K562 (cell line): ENCODE measurements around the gene NSRP1. TPM values are rescaled to one million over a fixed set of nuclear protein-coding genes. Genes with fewer than 3 reads are reported as not detected.

ENCODE experiments used
- ATF7 ChIP-seq: fragments of 450-650 bp; IDR thresholded peaks from 2 replicates; pipeline ENCODE4 v1.7.1; 2014; ENCODE audit warnings: mild to moderate bottlenecking, moderate library complexity
- CC2D1A ChIP-seq: fragments of 450-650 bp; IDR thresholded peaks from 2 replicates; pipeline ENCODE4 v1.6.1; 2017; ENCODE audit warnings: mild to moderate bottlenecking
- CEBPG ChIP-seq, 3 experiments: fragments of 200-800 bp in 1 of 3; sonication (Bioruptor generic) in 1 of 3; sonication (generic) in 1 of 3; formaldehyde crosslinking in 1 of 3; IDR thresholded peaks in 2 of 3; conservative IDR thresholded peaks in 1 of 3; 2 replicates each; pipeline versions ENCODE4 v1.6.1 to v1.8.0; 2016 to 2022; ENCODE audit warnings: missing compliant biosample characterization in 2 of 3, missing genetic modification characterization in 2 of 3, mild to moderate bottlenecking in 1 of 3, missing genetic modification reagents in 1 of 3
- CREB1 ChIP-seq, 2 experiments: sonication (generic) in 1 of 2; formaldehyde crosslinking in 1 of 2; IDR thresholded peaks; 2 replicates each; pipeline versions ENCODE4 v1.6.1 to v1.8.0; 2012 to 2022; ENCODE audit warnings: inconsistent platforms in 1 of 2, mild to moderate bottlenecking in 1 of 2, missing genetic modification reagents in 1 of 2, moderate library complexity in 1 of 2
- CREM ChIP-seq: IDR thresholded peaks from 2 replicates; pipeline ENCODE4 v1.6.1; 2014; ENCODE audit warnings: antibody characterized with exemption, low read depth
- HMGN3 ChIP-seq: IDR thresholded peaks from 2 replicates; pipeline ENCODE4 v1.6.1; 2011; ENCODE audit warnings: borderline replicate concordance, low read depth, mild to moderate bottlenecking, mixed read lengths, low read length; ENCODE audit not compliant: insufficient read length; ENCODE audit errors: extremely low read depth
- NEUROD1 ChIP-seq: fragments of 150-350 bp; IDR thresholded peaks from 2 replicates; pipeline ENCODE4 v1.6.1; 2014; ENCODE audit warnings: borderline replicate concordance, low read length, low read depth; ENCODE audit not compliant: partially characterized antibody
- NFE2 ChIP-seq: IDR thresholded peaks from 2 replicates; pipeline ENCODE4 v1.6.1; 2014; ENCODE audit warnings: antibody characterized with exemption, low read depth
- NR2C2 ChIP-seq, 2 experiments: fragments of 200-800 bp in 1 of 2; sonication (Bioruptor generic) in 1 of 2; sonication (generic) in 1 of 2; formaldehyde crosslinking in 1 of 2; IDR thresholded peaks; 2 replicates each; pipeline versions ENCODE4 v1.6.1 to v1.8.0; 2016 to 2022; ENCODE audit warnings: mild to moderate bottlenecking in 1 of 2, missing compliant biosample characterization in 1 of 2, missing genetic modification characterization in 1 of 2, missing genetic modification reagents in 1 of 2
- OTX1 ChIP-seq: fragments of 450-650 bp; formaldehyde crosslinking; IDR thresholded peaks from 2 replicates; pipeline ENCODE4 v1.4.0; 2022; ENCODE audit warnings: mild to moderate bottlenecking
- PCBP1 ChIP-seq: fragments of 200-400 bp; formaldehyde crosslinking; IDR thresholded peaks from 2 replicates; pipeline ENCODE4 v1.6.1; 2018; ENCODE audit warnings: mild to moderate bottlenecking, low read depth, low read length; ENCODE audit not compliant: poor library complexity, severe bottlenecking
- PHF21A ChIP-seq: fragments of 450-650 bp; IDR thresholded peaks from 2 replicates; pipeline ENCODE4 v1.6.1; 2017; ENCODE audit warnings: low read depth, borderline replicate concordance
- POLR2H ChIP-seq: IDR thresholded peaks from 2 replicates; pipeline ENCODE4 v1.6.1; 2016; ENCODE audit warnings: missing genetic modification characterization, low read depth, mild to moderate bottlenecking, control low read depth, missing compliant biosample characterization, moderate library complexity
- TEAD2 ChIP-seq: fragments of 450-650 bp; IDR thresholded peaks from 2 replicates; pipeline ENCODE4 v1.6.1; 2016; ENCODE audit warnings: missing genetic modification characterization, control low read depth, missing compliant biosample characterization
- ZFX ChIP-seq: sonication (generic); formaldehyde crosslinking; IDR thresholded peaks from 2 replicates; pipeline ENCODE4 v1.8.0; 2022; ENCODE audit warnings: mild to moderate bottlenecking, missing genetic modification reagents, moderate library complexity
- ZNF143 ChIP-seq: sonication (generic); formaldehyde crosslinking; IDR thresholded peaks from 2 replicates; pipeline ENCODE4 v1.9.0; 2022; ENCODE audit warnings: mild to moderate bottlenecking, missing genetic modification reagents
- polyA plus RNA-seq, 8 experiments: library from polyadenylated mRNA; depleted of rRNA in 4 of 8; stranded (reverse) in 5 of 8; unstranded in 3 of 8; fragments of >200 nt; fragmentation: Nextera tagmentation in 2 of 8; fragmentation: Illumina TruSeq in 1 of 8; extraction: Ambion mirVana in 2 of 8; extraction: Trizol in 1 of 8; gene quantifications; 2 replicates each; pipeline versions ENCODE4 v1.2.1 to v1.2.3, GENCODE V29; 2011 to 2014; ENCODE audit warnings: inconsistent platforms in 1 of 8, missing spikeins in 1 of 8
- total RNA-seq, 7 experiments: library from RNA; depleted of rRNA in 6 of 7; stranded (reverse); fragments of >200 nt in 6 of 7; fragmentation: Illumina TruSeq in 2 of 7; extraction: Trizol in 2 of 7; gene quantifications; 2 replicates each; pipeline versions ENCODE4 v1.2.1 to v1.2.3, GENCODE V29; 2011 to 2021; ENCODE audit warnings: low replicate concordance in 1 of 7
- TF ChIP-seq, protein P1 (sequence below): fragments of 450-650 bp; IDR thresholded peaks from 2 replicates; pipeline ENCODE4 v1.6.1; 2016
- TF ChIP-seq, protein P2 (sequence below): fragments of 450-650 bp; formaldehyde crosslinking; IDR thresholded peaks from 2 replicates; pipeline ENCODE4 v1.4.0; 2020; ENCODE audit warnings: mild to moderate bottlenecking, moderate library complexity
- TF ChIP-seq, protein P3 (sequence below): sonication (generic); formaldehyde crosslinking; IDR thresholded peaks from 2 replicates; pipeline ENCODE4 v1.8.0; 2022; ENCODE audit warnings: mild to moderate bottlenecking, missing genetic modification reagents

Gene NSRP1
- total and polyA plus RNA-seq, 9 of the 15 experiments (the other 6 are each of a cell fraction or from before 2014, with no cell fraction given): 18.4 to 68.6 (median 32.7) TPM

- TF ChIP-seq POLR2H (peak; percentile 96), ATF7 (peak; percentile 90), ZFX (CRISPR knock-in tag) (peak; percentile 83), NR2C2 (CRISPR knock-in tag; IDR thresholded peaks at IDR 0.05) (no peak), NR2C2 (tag; IDR thresholded peaks at IDR 0.05) (peak; percentile 68; the same call in 1 of the 2 replicates), HMGN3 (peak; percentile 52), TEAD2 (no peak), CREM (peak; percentile 97), CEBPG (CRISPR knock-in tag; IDR thresholded peaks at IDR 0.05) (no peak; the same call in 1 of the 2 replicates), CEBPG (tag; conservative IDR thresholded peaks at IDR 0.05 in 1 of 2, IDR thresholded peaks at IDR 0.05 in 1 of 2) (no peak), NFE2 (peak; percentile 27; the same call in 1 of the 2 replicates), ZNF143 (CRISPR knock-in tag) (no peak), CREB1 (IDR thresholded peaks at IDR 0.05) (peak; percentile 93), CREB1 (CRISPR knock-in tag; IDR thresholded peaks at IDR 0.05) (peak; percentile 89), NEUROD1 (peak; percentile 71), PHF21A (no peak), OTX1 (CRISPR knock-in tag) (peak; percentile 76), CC2D1A (peak; percentile 43; the same call in 1 of the 2 replicates), PCBP1 (no peak)
- TF ChIP-seq, protein P1, sequence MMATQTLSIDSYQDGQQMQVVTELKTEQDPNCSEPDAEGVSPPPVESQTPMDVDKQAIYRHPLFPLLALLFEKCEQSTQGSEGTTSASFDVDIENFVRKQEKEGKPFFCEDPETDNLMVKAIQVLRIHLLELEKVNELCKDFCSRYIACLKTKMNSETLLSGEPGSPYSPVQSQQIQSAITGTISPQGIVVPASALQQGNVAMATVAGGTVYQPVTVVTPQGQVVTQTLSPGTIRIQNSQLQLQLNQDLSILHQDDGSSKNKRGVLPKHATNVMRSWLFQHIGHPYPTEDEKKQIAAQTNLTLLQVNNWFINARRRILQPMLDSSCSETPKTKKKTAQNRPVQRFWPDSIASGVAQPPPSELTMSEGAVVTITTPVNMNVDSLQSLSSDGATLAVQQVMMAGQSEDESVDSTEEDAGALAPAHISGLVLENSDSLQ: peak; percentile 76
- TF ChIP-seq, protein P2, sequence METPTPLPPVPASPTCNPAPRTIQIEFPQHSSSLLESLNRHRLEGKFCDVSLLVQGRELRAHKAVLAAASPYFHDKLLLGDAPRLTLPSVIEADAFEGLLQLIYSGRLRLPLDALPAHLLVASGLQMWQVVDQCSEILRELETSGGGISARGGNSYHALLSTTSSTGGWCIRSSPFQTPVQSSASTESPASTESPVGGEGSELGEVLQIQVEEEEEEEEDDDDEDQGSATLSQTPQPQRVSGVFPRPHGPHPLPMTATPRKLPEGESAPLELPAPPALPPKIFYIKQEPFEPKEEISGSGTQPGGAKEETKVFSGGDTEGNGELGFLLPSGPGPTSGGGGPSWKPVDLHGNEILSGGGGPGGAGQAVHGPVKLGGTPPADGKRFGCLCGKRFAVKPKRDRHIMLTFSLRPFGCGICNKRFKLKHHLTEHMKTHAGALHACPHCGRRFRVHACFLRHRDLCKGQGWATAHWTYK: peak; percentile 86
- TF ChIP-seq, protein P3, sequence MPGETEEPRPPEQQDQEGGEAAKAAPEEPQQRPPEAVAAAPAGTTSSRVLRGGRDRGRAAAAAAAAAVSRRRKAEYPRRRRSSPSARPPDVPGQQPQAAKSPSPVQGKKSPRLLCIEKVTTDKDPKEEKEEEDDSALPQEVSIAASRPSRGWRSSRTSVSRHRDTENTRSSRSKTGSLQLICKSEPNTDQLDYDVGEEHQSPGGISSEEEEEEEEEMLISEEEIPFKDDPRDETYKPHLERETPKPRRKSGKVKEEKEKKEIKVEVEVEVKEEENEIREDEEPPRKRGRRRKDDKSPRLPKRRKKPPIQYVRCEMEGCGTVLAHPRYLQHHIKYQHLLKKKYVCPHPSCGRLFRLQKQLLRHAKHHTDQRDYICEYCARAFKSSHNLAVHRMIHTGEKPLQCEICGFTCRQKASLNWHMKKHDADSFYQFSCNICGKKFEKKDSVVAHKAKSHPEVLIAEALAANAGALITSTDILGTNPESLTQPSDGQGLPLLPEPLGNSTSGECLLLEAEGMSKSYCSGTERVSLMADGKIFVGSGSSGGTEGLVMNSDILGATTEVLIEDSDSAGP (CRISPR knock-in tag): no peak
These were observed at the start of gene NSRP1 (continued) for GRCh38 chr17:30116661-30117551.
